Adrenal gland (tissue), 12 donors: ENCODE results near the gene RABGAP1L. TPM values are rescaled to one million over a fixed set of nuclear protein-coding genes. Genes with fewer than 3 reads are reported as not detected.
A peak's percentile ranks its signal among the peaks of the same experiment; 100 is the strongest.

Source experiments
- DNase-seq, 7 donors: peaks; one replicate each; pipeline ENCODE4 v3.0.0-alpha.2; 2019 to 2020
- H3K27ac ChIP-seq, 5 donors: fragments of 200-600 bp; sonication (generic) in 4 of 5; 1 replicate in 3 of 5; 2 replicates in 2 of 5; pipeline versions ENCODE4 v1.5.1 to v1.8.0; 2016 to 2020; ENCODE audit warnings: mild to moderate bottlenecking in 1 of 5
- H3K27me3 ChIP-seq: fragments of 200-600 bp; 2 replicates; pipeline ENCODE4 v1.8.0; 2021
- H3K36me3 ChIP-seq, 2 donors: fragments of 200-600 bp; replicated peaks in 1 of 2; 1 replicate in 1 of 2; 2 replicates in 1 of 2; pipeline versions ENCODE4 v1.5.1 to v1.8.0; 2018 to 2022
- H3K4me1 ChIP-seq, 2 donors: fragments of 200-600 bp; replicated peaks in 1 of 2; 1 replicate in 1 of 2; 2 replicates in 1 of 2; pipeline versions ENCODE4 v1.5.1 to v1.8.0; 2018 to 2021
- H3K4me3 ChIP-seq, 4 donors: fragments of 200-600 bp; sonication (generic) in 3 of 4; one replicate each; pipeline ENCODE4 v1.5.1; 2016 to 2018
- H3K9me3 ChIP-seq, 3 donors: fragments of 200-600 bp; sonication (generic) in 1 of 3; replicated peaks in 1 of 3; 1 replicate in 2 of 3; 2 replicates in 1 of 3; pipeline versions ENCODE4 v1.5.1 to v1.8.0; 2016 to 2021
- POLR2A ChIP-seq, 2 donors: fragments of 450-650 bp; IDR thresholded peaks; one replicate each; pipeline ENCODE4 v1.6.1; 2017; ENCODE audit warnings: antibody characterized with exemption in 2 of 2, mild to moderate bottlenecking in 2 of 2, moderate library complexity in 1 of 2
- WGBS, 4 donors: extraction: QIAGEN DNeasy Blood & Tissue Kit in 2 of 4; methylation state at CpG; one replicate each; pipeline versions ENCODE4 v1.1.5 to v1.1.7; 2013 to 2017; 5-methylcytosine and 5-hydroxymethylcytosine counted together
- intact Hi-C, 2 donors: fragments of 100-400 bp; cut with DNase I; formaldehyde crosslinking; loops; one replicate each; pipeline versions ENCODE4 v1.14.1 to v1.15.0; 2022 to 2023
- polyA plus RNA-seq, 3 donors: library from polyadenylated mRNA; stranded (reverse); fragments of 200-250 nt in 2 of 3; fragments of 350-450 nt in 1 of 3; fragmentation: Illumina TruSeq in 1 of 3; extraction: RNeasy Lipid Tissue Mini Kit (QIAGEN cat#74804) in 1 of 3; gene quantifications; one replicate each; pipeline ENCODE4 v1.2.3, GENCODE V29; 2013 to 2014
- total RNA-seq, 9 donors: library from RNA; depleted of rRNA in 4 of 9; stranded (reverse); fragments of >200 nt in 4 of 9; fragments of 120-200 nt in 1 of 9; fragmentation: NEBNext Ultra II Directional in 1 of 9; extraction: Animal tissue kit (Norgen Biotek cat#: 25700) in 1 of 9; gene quantifications; one replicate each; pipeline versions ENCODE4 v1.1.0 to v1.2.4, GENCODE V29; 2013 to 2023
- TF ChIP-seq, protein P1 (sequence below), 6 experiments: fragments of 450-650 bp in 4 of 6; fragments of 200-600 bp in 2 of 6; sonication (generic) in 1 of 6; IDR thresholded peaks; 1 replicate in 5 of 6; 2 replicates in 1 of 6; pipeline versions ENCODE4 v1.5.1 to v1.8.0; 2016 to 2021; ENCODE audit warnings: antibody characterized with exemption in 6 of 6, mild to moderate bottlenecking in 2 of 6, moderate library complexity in 1 of 6
- donor health status: healthy with polysubstance abuse.
- donor health status: Bipolar disorder and iron deficiency.
- donor health status: DM: yes; HTN: yes; CAD: no.
- donor health status: DM: no; HTN: no; CAD: no.
- donor health status: DM: no; HTN: no; CAD: no.
- donor health status: DM: yes; HTN: yes; CAD: no.

Gene RABGAP1L
- total and polyA plus RNA-seq, 12 donors: 10.4 to 29.9 (median 19.7) TPM

DNA sequence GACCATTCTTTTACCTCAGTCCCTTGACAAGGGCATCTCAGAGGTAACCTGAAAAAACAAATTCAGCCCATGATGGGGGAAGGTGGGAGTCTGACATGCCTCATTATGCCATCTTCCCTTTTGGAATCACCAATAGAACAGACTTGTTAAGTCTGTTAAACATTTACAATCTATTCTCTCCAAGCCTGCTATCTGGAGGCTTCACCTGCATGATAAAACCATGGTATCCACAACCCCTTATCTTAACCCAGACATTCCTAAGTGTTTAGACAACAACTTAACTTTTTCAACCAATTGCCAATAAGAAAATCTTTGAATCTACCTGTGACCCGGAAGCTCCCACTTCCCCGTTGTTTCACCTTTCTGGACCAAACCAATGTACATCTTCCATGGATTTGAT lies 607.4 kb downstream of the RABGAP1L start:
- intact Hi-C loops: loop anchor here in 1 of 2 donors (10.0 kb wide), 1 partner anchor 218 kb away; no protein-coding TSS in a partner anchor
- no peak for DNase-seq
- Histone ChIP-seq H3K4me1 (peaks cover 0 to 4% of the 10 kb centered on the region in 2 donors), H3K27me3 (no peaks in the 10 kb centered on the region), H3K27ac (no peak overlapping the region), H3K4me3 (no peak overlapping the region), H3K9me3 (no peaks in the 10 kb centered on the region), H3K36me3 (no peaks in the 10 kb centered on the region)
- 95 to 98% (median 96%) methylated on average over 2 of the region's 2 CpGs for WGBS, 4 donors
- no peak for TF ChIP-seq POLR2A (IDR thresholded peaks at IDR 0.05)
- TF ChIP-seq, protein P1, sequence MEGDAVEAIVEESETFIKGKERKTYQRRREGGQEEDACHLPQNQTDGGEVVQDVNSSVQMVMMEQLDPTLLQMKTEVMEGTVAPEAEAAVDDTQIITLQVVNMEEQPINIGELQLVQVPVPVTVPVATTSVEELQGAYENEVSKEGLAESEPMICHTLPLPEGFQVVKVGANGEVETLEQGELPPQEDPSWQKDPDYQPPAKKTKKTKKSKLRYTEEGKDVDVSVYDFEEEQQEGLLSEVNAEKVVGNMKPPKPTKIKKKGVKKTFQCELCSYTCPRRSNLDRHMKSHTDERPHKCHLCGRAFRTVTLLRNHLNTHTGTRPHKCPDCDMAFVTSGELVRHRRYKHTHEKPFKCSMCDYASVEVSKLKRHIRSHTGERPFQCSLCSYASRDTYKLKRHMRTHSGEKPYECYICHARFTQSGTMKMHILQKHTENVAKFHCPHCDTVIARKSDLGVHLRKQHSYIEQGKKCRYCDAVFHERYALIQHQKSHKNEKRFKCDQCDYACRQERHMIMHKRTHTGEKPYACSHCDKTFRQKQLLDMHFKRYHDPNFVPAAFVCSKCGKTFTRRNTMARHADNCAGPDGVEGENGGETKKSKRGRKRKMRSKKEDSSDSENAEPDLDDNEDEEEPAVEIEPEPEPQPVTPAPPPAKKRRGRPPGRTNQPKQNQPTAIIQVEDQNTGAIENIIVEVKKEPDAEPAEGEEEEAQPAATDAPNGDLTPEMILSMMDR (IDR thresholded peaks at IDR 0.05): no peak

DNA sequence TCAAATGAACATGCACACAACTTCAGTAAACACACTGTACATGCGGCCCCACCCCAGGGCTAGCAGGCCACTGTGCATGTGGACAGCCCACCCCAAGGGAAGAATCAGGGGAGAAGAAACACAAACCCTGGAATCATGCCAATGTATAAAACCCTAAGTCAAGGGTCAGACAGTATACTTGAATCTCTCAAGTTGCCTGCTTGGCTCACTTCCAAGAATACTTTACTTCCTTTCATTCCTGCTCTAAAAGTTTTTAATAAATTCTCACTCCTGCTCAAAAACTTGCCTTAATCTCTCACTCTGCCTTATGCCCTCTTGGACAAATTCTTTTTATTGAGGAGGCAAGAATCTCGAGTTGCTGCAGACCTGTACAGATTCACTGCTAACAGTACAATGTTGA lies 609.2 kb downstream of the RABGAP1L start:
- Histone ChIP-seq H3K36me3 (no peaks in the 10 kb centered on the region), H3K27ac (no peak overlapping the region), H3K4me3 (no peak overlapping the region), H3K27me3 (no peaks in the 10 kb centered on the region), H3K9me3 (no peaks in the 10 kb centered on the region), H3K4me1 (peaks cover 0 to 4% of the 10 kb centered on the region in 2 donors)
- TF ChIP-seq POLR2A (IDR thresholded peaks at IDR 0.05): no peak
- TF ChIP-seq, protein P1 (IDR thresholded peaks at IDR 0.05): no peak
- intact Hi-C loops: loop anchor here in 1 of 2 donors (10.0 kb wide), 1 partner anchor 216 kb away; no protein-coding TSS in a partner anchor
- WGBS, 4 donors: 46 to 60% (median 56%) methylated on average over 2 of the region's 2 CpGs
- DNase-seq: no peak

DNA sequence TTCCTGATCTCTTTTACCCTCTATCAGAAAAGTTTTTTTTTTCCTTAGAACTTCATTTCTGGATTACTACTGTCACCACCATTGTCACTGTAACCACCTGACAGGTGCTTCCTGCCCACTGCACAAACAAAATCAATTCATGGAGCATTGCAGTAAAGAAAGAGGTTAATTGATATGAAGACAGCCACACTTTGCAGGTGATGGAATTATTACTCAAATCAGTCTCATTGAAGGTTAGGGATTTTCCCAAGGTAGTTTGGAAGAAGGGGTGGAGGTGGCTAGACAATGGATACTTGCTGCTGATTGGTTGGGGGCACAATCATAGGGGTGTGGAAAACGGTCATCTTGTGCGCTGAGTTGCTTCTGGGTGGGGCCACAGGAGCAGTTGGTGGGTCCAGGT lies 609.6 kb downstream of the RABGAP1L start:
- Histone ChIP-seq H3K9me3 (no peaks in the 10 kb centered on the region), H3K27me3 (no peaks in the 10 kb centered on the region), H3K27ac (no peak overlapping the region), H3K36me3 (no peaks in the 10 kb centered on the region), H3K4me1 (peaks cover 0 to 4% of the 10 kb centered on the region in 2 donors), H3K4me3 (no peak overlapping the region)
- no peak for DNase-seq
- intact Hi-C loops: loop anchor here in 1 of 2 donors (10.0 kb wide), 1 partner anchor 216 kb away; no protein-coding TSS in a partner anchor
- 81 to 95% (median 87%) methylated on average over 2 of the region's 2 CpGs for WGBS, 4 donors
- no peak for TF ChIP-seq POLR2A (IDR thresholded peaks at IDR 0.05)

DNA sequence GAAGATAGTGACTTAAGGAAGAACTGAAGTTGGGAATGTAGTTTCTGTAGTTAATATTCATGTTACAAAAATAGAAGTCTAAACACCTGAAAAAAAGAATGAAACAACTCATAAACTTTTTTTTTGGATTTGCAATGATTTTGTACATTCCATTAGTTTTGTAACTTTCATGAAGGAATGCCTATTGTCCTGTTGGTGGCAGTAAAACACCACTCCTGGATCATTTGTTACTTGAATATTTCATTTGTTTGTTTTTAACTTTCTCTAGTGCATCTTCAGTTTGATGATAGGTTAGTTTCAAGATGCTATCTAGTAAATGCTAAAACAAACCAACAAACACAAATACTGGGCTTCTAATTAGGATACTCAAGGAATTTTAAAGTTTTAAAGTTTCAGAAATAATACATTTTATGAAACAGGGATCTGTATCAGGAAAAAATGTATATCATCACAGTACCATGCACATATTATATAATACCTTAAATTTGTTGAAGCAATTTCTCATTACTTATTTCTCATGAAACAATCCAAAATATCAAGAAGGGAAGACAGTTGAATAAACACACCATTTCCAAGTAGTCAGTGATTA lies 610.7 kb downstream of the RABGAP1L start:
- intact Hi-C loops: loop anchor here in 1 of 2 donors (5.0 to 10.0 kb wide), 2 partner anchors 215 to 357 kb away; no protein-coding TSS in a partner anchor
- Histone ChIP-seq H3K4me3 (no peak overlapping the region), H3K27ac (no peak overlapping the region), H3K27me3 (no peaks in the 10 kb centered on the region), H3K36me3 (no peaks in the 10 kb centered on the region), H3K4me1 (peaks cover 0 to 4% of the 10 kb centered on the region in 2 donors), H3K9me3 (no peaks in the 10 kb centered on the region)
- DNase-seq: peak in 2 of 7 donors; percentile 13 to 35
- no peak for TF ChIP-seq POLR2A (IDR thresholded peaks at IDR 0.05)
- TF ChIP-seq, protein P1 (IDR thresholded peaks at IDR 0.05): peak; percentile 62 to 89 (median 78)

DNA sequence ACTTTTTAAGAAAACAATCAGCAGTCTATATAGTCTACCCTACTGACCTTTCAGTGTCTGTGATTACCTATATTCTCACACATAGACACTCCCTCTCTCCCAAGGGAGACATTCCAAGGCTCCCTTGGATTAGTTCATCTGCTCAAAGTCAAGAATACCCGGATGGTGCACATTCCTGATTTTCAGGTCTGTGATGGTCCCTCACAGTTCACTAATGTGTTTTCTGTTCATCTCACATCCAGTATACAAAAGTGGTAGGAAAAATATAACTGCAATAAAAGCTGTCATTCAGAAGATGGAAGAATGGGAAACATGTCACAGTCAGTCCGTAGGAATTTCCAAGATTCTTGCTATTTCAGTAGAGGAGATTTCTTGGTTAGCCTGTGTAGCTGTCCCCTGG lies 616.3 kb downstream of the RABGAP1L start:
- intact Hi-C loops: no loop called here
- H3K9me3 ChIP-seq: no peaks in the 10 kb centered on the region

More for the DNA sequence above, 616.3 kb downstream of the RABGAP1L start:
- no peak for DNase-seq
- H3K27ac ChIP-seq: no peak overlapping the region
- no peaks in the 10 kb centered on the region for H3K4me1 ChIP-seq
- WGBS, 4 donors: 83 to 95% (median 86%) methylated on average over 2 of the region's 2 CpGs
- no peaks in the 10 kb centered on the region for H3K36me3 ChIP-seq
- no peak for TF ChIP-seq POLR2A (IDR thresholded peaks at IDR 0.05)
- no peak overlapping the region for H3K4me3 ChIP-seq
- no peaks in the 10 kb centered on the region for H3K27me3 ChIP-seq
